Stimulated activated naive CD8-positive, alpha-beta T cell treated with anti-CD3 and anti-CD28 coated beads, Interleukin-15, Interleukin-2, amounts not matched to agents 100 ng/mL and 50 ng/mL, for 24 hours (primary cell): ENCODE measurements around the gene CEP128.
"Not testable (repeated sequence)": the region's sequence is repeated elsewhere in the genome, so short reads cannot be mapped to it uniquely, and the experiment has no call there.

Experiments
- H3K27ac Mint-ChIP-seq: one replicate; pipeline ENCODE4 v1.8.0; 2021; ENCODE audit warnings: mild to moderate bottlenecking, mixed read lengths
- H3K27me3 Mint-ChIP-seq: one replicate; pipeline ENCODE4 v1.8.0; 2021; ENCODE audit warnings: mixed read lengths
- H3K36me3 Mint-ChIP-seq: one replicate; pipeline ENCODE4 v1.8.0; 2021; ENCODE audit warnings: low read depth, mixed read lengths
- H3K4me1 Mint-ChIP-seq: one replicate; pipeline ENCODE4 v1.8.0; 2021; ENCODE audit warnings: low read depth, mixed read lengths
- H3K4me3 Mint-ChIP-seq: one replicate; pipeline ENCODE4 v1.8.0; 2021; ENCODE audit warnings: mild to moderate bottlenecking, mixed read lengths
- H3K9me3 Mint-ChIP-seq: one replicate; pipeline ENCODE4 v1.8.0; 2021; ENCODE audit warnings: mixed read lengths

Gene CEP128

GRCh38 chr14:80958939-80959338, 17.4 kb upstream of the CEP128 start:
- H3K27me3 Mint-ChIP-seq = peaks cover 10% of the 10 kb centered on the region
- no peaks in the 10 kb centered on the region for H3K36me3 Mint-ChIP-seq
- no peaks in the 10 kb centered on the region for H3K9me3 Mint-ChIP-seq
- H3K4me3 Mint-ChIP-seq = no peak overlapping the region
- H3K27ac Mint-ChIP-seq = no peak overlapping the region
- peaks cover 52% of the 10 kb centered on the region for H3K4me1 Mint-ChIP-seq

- Mint-ChIP-seq H3K4me3 (no peak overlapping the region), H3K27me3 (peaks cover 10% of the 10 kb centered on the region), H3K4me1 (peaks cover 52% of the 10 kb centered on the region), H3K36me3 (no peaks in the 10 kb centered on the region), H3K9me3 (no peaks in the 10 kb centered on the region), H3K27ac (peak overlapping the region; percentile 55)
Measured at GRCh38 chr14:80958226-80958625, 16.7 kb upstream of the CEP128 start.

- Mint-ChIP-seq H3K27ac (no peak overlapping the region), H3K4me1 (peaks cover 52% of the 10 kb centered on the region), H3K36me3 (no peaks in the 10 kb centered on the region), H3K27me3 (peaks cover 10% of the 10 kb centered on the region), H3K4me3 (no peak overlapping the region), H3K9me3 (no peaks in the 10 kb centered on the region)
Measured at GRCh38 chr14:80957613-80958012, 16.1 kb upstream of the CEP128 start.

GRCh38 chr14:80956922-80957321, 15.4 kb upstream of the CEP128 start:
- Mint-ChIP-seq H3K27ac (no peak overlapping the region), H3K4me3 (no peak overlapping the region), H3K27me3 (peaks cover 10% of the 10 kb centered on the region), H3K9me3 (no peaks in the 10 kb centered on the region), H3K36me3 (no peaks in the 10 kb centered on the region), H3K4me1 (peaks cover 52% of the 10 kb centered on the region)

GRCh38 chr14:80956102-80956501, 14.6 kb upstream of the CEP128 start:
- H3K4me1 Mint-ChIP-seq = peaks cover 52% of the 10 kb centered on the region
- no peak overlapping the region for H3K27ac Mint-ChIP-seq
- H3K36me3 Mint-ChIP-seq = no peaks in the 10 kb centered on the region
- peaks cover 10% of the 10 kb centered on the region for H3K27me3 Mint-ChIP-seq
- peak overlapping the region; percentile 79 for H3K4me3 Mint-ChIP-seq
- no peaks in the 10 kb centered on the region for H3K9me3 Mint-ChIP-seq

GRCh38 chr14:80955416-80955941, 13.9 kb upstream of the CEP128 start, which contains the start of gene TSHR:
Gene TSHR (plus strand): TSS chr14:80955621. CDS start chr14:80955681, 60 bp downstream.
- Mint-ChIP-seq H3K4me3 (peak within 1 kb of the TSS; percentile 79), H3K27me3 (peaks cover 10% of the 10 kb centered on the region), H3K27ac (peak within 1 kb of the TSS; percentile 72), H3K36me3 (no peaks in the 10 kb centered on the region), H3K4me1 (peaks cover 51% of the 10 kb centered on the region), H3K9me3 (no peaks in the 10 kb centered on the region)

- peak overlapping the region; percentile 72 for H3K27ac Mint-ChIP-seq
- peaks cover 14% of the 10 kb centered on the region for H3K27me3 Mint-ChIP-seq
- H3K4me1 Mint-ChIP-seq = peaks cover 44% of the 10 kb centered on the region
- H3K4me3 Mint-ChIP-seq = peak overlapping the region; percentile 79
- no peaks in the 10 kb centered on the region for H3K9me3 Mint-ChIP-seq
- no peaks in the 10 kb centered on the region for H3K36me3 Mint-ChIP-seq
Measured at GRCh38 chr14:80954687-80955299, 13.3 kb upstream of the CEP128 start.

GRCh38 chr14:80953211-80953610, 11.7 kb upstream of the CEP128 start:
- not testable (repeated sequence) for H3K9me3 Mint-ChIP-seq, H3K4me3 Mint-ChIP-seq, H3K27ac Mint-ChIP-seq, H3K36me3 Mint-ChIP-seq
- Mint-ChIP-seq H3K4me1 (peaks cover 28% of the 10 kb centered on the region), H3K27me3 (peaks cover 16% of the 10 kb centered on the region)

- Mint-ChIP-seq H3K27me3 (peaks cover 14% of the 10 kb centered on the region), H3K9me3 (peaks cover under 1% of the 10 kb centered on the region)
Measured at GRCh38 chr14:80951491-80951890, 10.0 kb upstream of the CEP128 start.

GRCh38 chr14:80948291-80948690, 6.8 kb upstream of the CEP128 start:
- peaks cover 29% of the 10 kb centered on the region for H3K4me1 Mint-ChIP-seq
- no peak overlapping the region for H3K4me3 Mint-ChIP-seq
- peaks cover 8% of the 10 kb centered on the region for H3K27me3 Mint-ChIP-seq
- peaks cover 3% of the 10 kb centered on the region for H3K9me3 Mint-ChIP-seq
- H3K36me3 Mint-ChIP-seq = peaks cover 3% of the 10 kb centered on the region
- H3K27ac Mint-ChIP-seq = no peak overlapping the region

More at GRCh38 chr14:80951491-80951890, 10.0 kb upstream of the CEP128 start:
- Mint-ChIP-seq H3K4me3 (no peak overlapping the region), H3K4me1 (peaks cover 32% of the 10 kb centered on the region), H3K27ac (no peak overlapping the region), H3K36me3 (peaks cover under 1% of the 10 kb centered on the region)

GRCh38 chr14:80946797-80947196, 5.3 kb upstream of the CEP128 start:
- H3K9me3 Mint-ChIP-seq = peaks cover 3% of the 10 kb centered on the region
- H3K4me1 Mint-ChIP-seq = peaks cover 44% of the 10 kb centered on the region
- peaks cover 8% of the 10 kb centered on the region for H3K27me3 Mint-ChIP-seq
- H3K27ac Mint-ChIP-seq = peak overlapping the region; percentile 73
- peaks cover 3% of the 10 kb centered on the region for H3K36me3 Mint-ChIP-seq
- no peak overlapping the region for H3K4me3 Mint-ChIP-seq

GRCh38 chr14:80946187-80946586, 4.6 kb upstream of the CEP128 start:
- Mint-ChIP-seq H3K27ac (peak overlapping the region; percentile 73), H3K27me3 (peaks cover 8% of the 10 kb centered on the region), H3K9me3 (peaks cover 3% of the 10 kb centered on the region), H3K4me1 (peaks cover 46% of the 10 kb centered on the region), H3K36me3 (peaks cover 3% of the 10 kb centered on the region), H3K4me3 (no peak overlapping the region)

- H3K4me3 Mint-ChIP-seq = no peak overlapping the region
- H3K36me3 Mint-ChIP-seq = peaks cover 3% of the 10 kb centered on the region
- H3K4me1 Mint-ChIP-seq = peaks cover 54% of the 10 kb centered on the region
- H3K27me3 Mint-ChIP-seq = peaks cover 7% of the 10 kb centered on the region
- no peak overlapping the region for H3K27ac Mint-ChIP-seq
- H3K9me3 Mint-ChIP-seq = peaks cover 3% of the 10 kb centered on the region
Measured at GRCh38 chr14:80944861-80945617, 3.5 kb upstream of the CEP128 start.

GRCh38 chr14:80942191-80942600, 658 bp upstream of the CEP128 start:
- H3K27ac Mint-ChIP-seq = peak overlapping the region; percentile 99
- peak overlapping the region; percentile 92 for H3K4me3 Mint-ChIP-seq
- H3K9me3 Mint-ChIP-seq = peaks cover 3% of the 10 kb centered on the region
- peaks cover 51% of the 10 kb centered on the region for H3K4me1 Mint-ChIP-seq
- H3K36me3 Mint-ChIP-seq = peaks cover 3% of the 10 kb centered on the region
- no peaks in the 10 kb centered on the region for H3K27me3 Mint-ChIP-seq

GRCh38 chr14:80940146-80940545, 1.4 kb downstream of the CEP128 start:
- peaks cover 7% of the 10 kb centered on the region for H3K36me3 Mint-ChIP-seq
- H3K27ac Mint-ChIP-seq = peak overlapping the region; percentile 45
- H3K4me1 Mint-ChIP-seq = peaks cover 32% of the 10 kb centered on the region
- H3K27me3 Mint-ChIP-seq = no peaks in the 10 kb centered on the region
- peak overlapping the region; percentile 68 for H3K4me3 Mint-ChIP-seq
- H3K9me3 Mint-ChIP-seq = no peaks in the 10 kb centered on the region
